ENCODE data around the gene RPS17. TPM values are rescaled to one million over a fixed set of nuclear protein-coding genes. Genes with fewer than 3 reads are reported as not detected.

Gene RPS17
- total and polyA plus RNA-seq, 2 of the 4 experiments (the other 2 are of a cell fraction): 2,617 to 4,201 TPM

- DNase-seq (no peak), ATAC-seq (ENCODE audit: low read depth) (no peak)
- no peak overlapping the region for H2BK20ac ChIP-seq (ENCODE audit: low read depth, low read length)
- no peaks in the 10 kb centered on the region for H3K36me3 ChIP-seq (ENCODE audit: control insufficient read depth, insufficient read depth, low read length)
- H3K27me3 ChIP-seq (ENCODE audit: control insufficient read depth, insufficient read depth, low read length): no peaks in the 10 kb centered on the region
- no peak overlapping the region for H3K23ac ChIP-seq (ENCODE audit: low read depth, low read length)
- no peak overlapping the region for H4K8ac ChIP-seq (ENCODE audit: low read depth in 2 of 2, low read length in 2 of 2)
- no peak overlapping the region for H2BK5ac ChIP-seq (ENCODE audit: low read depth, low read length, poor library complexity, severe bottlenecking)
- H4K91ac ChIP-seq (ENCODE audit: insufficient read depth, low read depth, low read length): no peak overlapping the region
- H4K20me1 ChIP-seq (ENCODE audit: insufficient read depth, low read length): no peaks in the 10 kb centered on the region
- CTCF ChIA-PET: interaction anchor here (0.7 kb wide), 1 partner anchor 9 kb away, joined by 3 read pairs; no protein-coding TSS in a partner anchor
- no peaks in the 10 kb centered on the region for H3K79me1 ChIP-seq (ENCODE audit: low read depth in 1 of 2, low read length in 2 of 2)
- H3K9me3 ChIP-seq (ENCODE audit: control insufficient read depth, insufficient read depth, low read length): no peaks in the 10 kb centered on the region
- POLR2A ChIA-PET (ENCODE audit: unreplicated experiment): no interaction called here
- no peaks in the 10 kb centered on the region for H3K9me1 ChIP-seq (ENCODE audit: insufficient read depth, low read length)
- no CpG with 5 or more reads among the region's 1 CpG for WGBS, 2 experiments (ENCODE audit: extremely low coverage in 2 of 2, insufficient read length in 1 of 2)
- H3K4me1 ChIP-seq (ENCODE audit: control insufficient read depth, insufficient read depth, low read length): no peaks in the 10 kb centered on the region
- H3K4me2 ChIP-seq (ENCODE audit: low read depth, low read length): no peak overlapping the region
- no peak overlapping the region for H3K14ac ChIP-seq (replicated peaks; ENCODE audit: low read depth, low read length)
- TF ChIP-seq CHD1 (IDR thresholded peaks at IDR 0.05; ENCODE audit: low read depth, low read length): no peak
- TF ChIP-seq RFX5 (IDR thresholded peaks at IDR 0.05; ENCODE audit: low read depth, low read length): no peak
- no peak for TF ChIP-seq POLR2A (IDR thresholded peaks at IDR 0.05; ENCODE audit: low read depth, low read length)
- TF ChIP-seq MAZ (IDR thresholded peaks at IDR 0.05; ENCODE audit: borderline replicate concordance, low read depth, low read length): no peak
- no peak for TF ChIP-seq MAFK (IDR thresholded peaks at IDR 0.05; ENCODE audit: low read depth, low read length)
- TF ChIP-seq CEBPB (IDR thresholded peaks at IDR 0.05; ENCODE audit: low read depth, low read length): no peak
- no peak for TF ChIP-seq USF2 (IDR thresholded peaks at IDR 0.05; ENCODE audit: low read depth, low read length)
- no peak for TF ChIP-seq ELK1 (IDR thresholded peaks at IDR 0.05; ENCODE audit: borderline replicate concordance, low read depth, low read length)
- no peak for TF ChIP-seq RCOR1 (IDR thresholded peaks at IDR 0.05; ENCODE audit: insufficient replicate concordance, low read length)
- TF ChIP-seq RAD21 (IDR thresholded peaks at IDR 0.05; ENCODE audit: low read length): no peak
- TF ChIP-seq MXI1 (IDR thresholded peaks at IDR 0.05; ENCODE audit: borderline replicate concordance, low read depth, low read length): no peak
- TF ChIP-seq FOS (IDR thresholded peaks at IDR 0.05; ENCODE audit: low read depth, low read length): no peak
- TF ChIP-seq CTCF (conservative IDR thresholded peaks at IDR 0.05; ENCODE audit: low read depth, low read length): no peak
- no peak for TF ChIP-seq SMC3 (IDR thresholded peaks at IDR 0.05; ENCODE audit: low read depth, low read length)
- TF ChIP-seq BHLHE40 (IDR thresholded peaks at IDR 0.05; ENCODE audit: low read depth, low read length): no peak
- TF ChIP-seq NFE2L2 (IDR thresholded peaks at IDR 0.05; ENCODE audit: low read depth, low read length): no peak
- no peak overlapping the region for H3K9ac ChIP-seq (ENCODE audit: low read depth, low read length)
- intact Hi-C loops (cut with micrococcal nuclease) (no loop called here), in situ Hi-C loops (cut with MboI; ENCODE audit: low sequenced_read_pairs) (no loop called here), dilution Hi-C loops (cut with HindIII; ENCODE audit: low sequenced_read_pairs, unreplicated experiment) (no loop called here)
- H2AK9ac ChIP-seq (replicated peaks; ENCODE audit: low read depth, low read length, poor library complexity): no peak overlapping the region
- H2BK15ac ChIP-seq (ENCODE audit: low read depth, low read length): no peak overlapping the region
- no peak overlapping the region for H3K27ac ChIP-seq (ENCODE audit: insufficient read depth, low read length)
- H3K4ac ChIP-seq (ENCODE audit: low read depth, low read length): no peak overlapping the region
- no peak overlapping the region for H3K18ac ChIP-seq (ENCODE audit: low read depth, low read length)
- H3K4me3 ChIP-seq (ENCODE audit: insufficient read depth, low read depth, low read length): no peak overlapping the region
- H2AFZ ChIP-seq (replicated peaks; ENCODE audit: low read length, poor library complexity): no peak overlapping the region
- no peak overlapping the region for H4K5ac ChIP-seq (ENCODE audit: low read depth, low read length)
- H2BK120ac ChIP-seq (ENCODE audit: low read depth, low read length): no peak overlapping the region
- H3K56ac ChIP-seq (ENCODE audit: extremely low read depth, insufficient read depth, low read length): no peak overlapping the region
- no TSS peak for BruUV-seq (replicated peaks)
- no peak overlapping the region for H2AK5ac ChIP-seq (ENCODE audit: low read depth, low read length)
Measured at GRCh38 chr15:82558502-82558901, 18.2 kb upstream of the RPS17 start.

Measured in IMR-90 (cell line).